Nephron (organoid): ENCODE measurements around the gene IGF1R.
A peak's percentile ranks its signal among the peaks of the same experiment; 100 is the strongest.
"Not testable (repeated sequence)": the region's sequence is repeated elsewhere in the genome, so short reads cannot be mapped to it uniquely, and the experiment has no call there.

Experiments used
- H3K27ac Mint-ChIP-seq, 3 experiments: 2 replicates each; pipeline ENCODE4 v1.8.0; 2020; ENCODE audit warnings: mixed read lengths in 3 of 3, mild to moderate bottlenecking in 2 of 3, moderate library complexity in 1 of 3
- H3K27me3 Mint-ChIP-seq: 2 replicates; pipeline ENCODE4 v1.8.0; 2021; ENCODE audit warnings: low read depth, mild to moderate bottlenecking, moderate library complexity, mixed read lengths
- H3K36me3 Mint-ChIP-seq: 2 replicates; pipeline ENCODE4 v1.8.0; 2020; ENCODE audit warnings: low read depth, mixed read lengths
- H3K4me1 Mint-ChIP-seq: 2 replicates; pipeline ENCODE4 v1.8.0; 2020; ENCODE audit warnings: mixed read lengths
- H3K4me3 Mint-ChIP-seq, 3 experiments: 2 replicates each; pipeline ENCODE4 v1.8.0; 2020; ENCODE audit warnings: mild to moderate bottlenecking in 3 of 3, mixed read lengths in 3 of 3, moderate library complexity in 2 of 3
- H3K9me3 Mint-ChIP-seq: 2 replicates; pipeline ENCODE4 v1.8.0; 2020; ENCODE audit warnings: mixed read lengths
- CTCF ChIP-seq, 3 experiments: fragments of 200-600 bp; sonication (generic); IDR thresholded peaks; one replicate each; pipeline ENCODE4 v1.5.0; 2021; ENCODE audit warnings: antibody characterized with exemption in 3 of 3; ENCODE audit not compliant: unreplicated experiment in 3 of 3

The IGF1R gene

GRCh38 chr15:98958918-98959639 is 310.7 kb downstream of the IGF1R start:
- peak overlapping the region; percentile 12 to 57 (median 47) for H3K27ac Mint-ChIP-seq

GRCh38 chr15:98959640-98960007 is 311.3 kb downstream of the IGF1R start:
- H3K9me3 Mint-ChIP-seq = peaks cover 24% of the 10 kb centered on the region
- peaks cover 34% of the 10 kb centered on the region for H3K4me1 Mint-ChIP-seq
- peak overlapping the region in 1 of 3 experiments; percentile 41 for H3K27ac Mint-ChIP-seq
- peaks cover 75% of the 10 kb centered on the region for H3K36me3 Mint-ChIP-seq
- no peaks in the 10 kb centered on the region for H3K27me3 Mint-ChIP-seq
- no peak overlapping the region for H3K4me3 Mint-ChIP-seq
- no peak for TF ChIP-seq CTCF (IDR thresholded peaks at IDR 0.05; ENCODE audit: unreplicated experiment in 3 of 3)

More at GRCh38 chr15:98958918-98959639, 310.7 kb downstream of the IGF1R start:
- Mint-ChIP-seq H3K4me3 (no peak overlapping the region), H3K4me1 (peaks cover 30% of the 10 kb centered on the region), H3K27me3 (no peaks in the 10 kb centered on the region), H3K36me3 (peaks cover 71% of the 10 kb centered on the region), H3K9me3 (peaks cover 24% of the 10 kb centered on the region)
- TF ChIP-seq CTCF (IDR thresholded peaks at IDR 0.05; ENCODE audit: unreplicated experiment in 3 of 3) = no peak

DNA sequence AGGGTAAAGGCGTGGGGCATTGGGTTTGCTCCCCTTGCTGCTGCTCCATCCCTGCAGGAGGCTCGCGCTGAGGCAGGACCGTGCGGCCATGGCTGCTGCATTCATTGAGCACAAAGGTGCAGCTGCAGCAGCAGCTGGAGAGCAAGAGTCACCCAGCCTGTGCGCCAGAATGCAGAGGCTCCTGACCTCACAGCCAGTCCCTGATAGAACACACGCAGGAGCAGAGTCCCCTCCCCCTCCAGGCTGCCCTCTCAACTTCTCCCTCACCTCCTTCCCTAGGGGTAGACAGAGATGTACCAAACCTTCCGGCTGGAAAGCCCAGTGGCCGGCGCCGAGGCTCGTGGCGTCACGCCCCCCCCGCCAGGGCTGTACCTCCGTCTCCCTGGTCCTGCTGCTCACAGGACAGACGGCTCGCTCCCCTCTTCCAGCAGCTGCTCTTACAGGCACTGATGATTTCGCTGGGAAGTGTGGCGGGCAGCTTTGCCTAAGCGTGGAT is 312.3 kb downstream of the IGF1R start:
- Mint-ChIP-seq H3K9me3 (peaks cover 24% of the 10 kb centered on the region), H3K4me1 (peaks cover 34% of the 10 kb centered on the region), H3K27me3 (no peaks in the 10 kb centered on the region), H3K36me3 (peaks cover 75% of the 10 kb centered on the region), H3K4me3 (no peak overlapping the region), H3K27ac (no peak overlapping the region)
- TF ChIP-seq CTCF (IDR thresholded peaks at IDR 0.05; ENCODE audit: unreplicated experiment in 3 of 3) = no peak

DNA sequence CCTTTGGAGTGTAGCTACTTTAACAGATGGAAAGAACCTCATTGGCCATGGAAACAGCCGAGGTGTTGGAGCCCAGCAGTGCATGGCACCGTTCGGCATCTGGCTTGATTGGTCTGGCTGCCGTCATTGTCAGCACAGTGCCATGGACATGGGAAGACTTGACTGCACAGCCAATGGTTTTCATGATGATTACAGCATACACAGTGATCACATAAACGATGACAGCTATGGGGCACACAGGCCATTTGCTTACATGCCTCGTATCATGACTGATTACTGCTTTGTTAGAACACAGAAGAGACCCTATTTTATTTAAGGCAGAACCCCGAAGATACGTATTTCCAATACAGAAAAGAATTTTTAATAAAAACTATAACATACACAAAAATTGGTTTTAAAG is 315.1 kb downstream of the IGF1R start:
- H3K36me3 Mint-ChIP-seq = peaks cover 57% of the 10 kb centered on the region
- H3K27me3 Mint-ChIP-seq = no peaks in the 10 kb centered on the region
- no peak overlapping the region for H3K4me3 Mint-ChIP-seq
- peaks cover 29% of the 10 kb centered on the region for H3K4me1 Mint-ChIP-seq
- peaks cover 24% of the 10 kb centered on the region for H3K9me3 Mint-ChIP-seq
- no peak overlapping the region for H3K27ac Mint-ChIP-seq
- TF ChIP-seq CTCF (IDR thresholded peaks at IDR 0.05; ENCODE audit: unreplicated experiment in 3 of 3) = no peak

- Mint-ChIP-seq H3K9me3 (peaks cover 24% of the 10 kb centered on the region), H3K4me1 (peaks cover 22% of the 10 kb centered on the region)
Measured at GRCh38 chr15:98964466-98965133, 316.3 kb downstream of the IGF1R start.

DNA sequence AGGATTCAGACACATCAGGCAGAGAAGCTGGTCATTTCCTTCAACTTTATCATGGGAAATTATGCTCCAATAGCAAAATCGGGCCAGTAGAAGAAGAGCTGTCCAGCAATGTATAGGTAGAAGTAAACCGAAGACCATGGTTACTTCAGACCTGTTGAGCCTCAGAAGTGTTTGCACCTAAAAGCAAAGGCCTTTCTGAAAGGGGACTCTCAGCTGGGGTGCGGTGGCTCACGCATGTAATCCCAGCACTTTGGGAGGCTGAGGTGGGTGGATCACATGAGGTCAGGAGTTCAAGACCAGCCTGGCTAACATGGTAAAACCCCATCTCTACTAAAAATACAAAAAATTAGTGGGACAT is 316.8 kb downstream of the IGF1R start:
- peaks cover 42% of the 10 kb centered on the region for H3K36me3 Mint-ChIP-seq
- peak overlapping the region; percentile 29 to 64 (median 56) for H3K27ac Mint-ChIP-seq
- H3K4me1 Mint-ChIP-seq = peaks cover 22% of the 10 kb centered on the region
- H3K4me3 Mint-ChIP-seq, H3K27me3 Mint-ChIP-seq: not testable (repeated sequence)
- peaks cover 24% of the 10 kb centered on the region for H3K9me3 Mint-ChIP-seq

More at GRCh38 chr15:98964466-98965133, 316.3 kb downstream of the IGF1R start:
- Mint-ChIP-seq H3K4me3 (no peak overlapping the region), H3K27ac (peak overlapping the region; percentile 56 to 67 (median 64)), H3K36me3 (peaks cover 47% of the 10 kb centered on the region), H3K27me3 (no peaks in the 10 kb centered on the region)
- TF ChIP-seq CTCF (IDR thresholded peaks at IDR 0.05; ENCODE audit: unreplicated experiment in 3 of 3) = no peak
